ENCODE results near the gene AQP6. TPM values are rescaled to one million over a fixed set of nuclear protein-coding genes. Genes with fewer than 3 reads are reported as not detected.

The AQP6 gene
- total RNA-seq, 1 experiment from 2014 or later: 0.11 TPM

DNA sequence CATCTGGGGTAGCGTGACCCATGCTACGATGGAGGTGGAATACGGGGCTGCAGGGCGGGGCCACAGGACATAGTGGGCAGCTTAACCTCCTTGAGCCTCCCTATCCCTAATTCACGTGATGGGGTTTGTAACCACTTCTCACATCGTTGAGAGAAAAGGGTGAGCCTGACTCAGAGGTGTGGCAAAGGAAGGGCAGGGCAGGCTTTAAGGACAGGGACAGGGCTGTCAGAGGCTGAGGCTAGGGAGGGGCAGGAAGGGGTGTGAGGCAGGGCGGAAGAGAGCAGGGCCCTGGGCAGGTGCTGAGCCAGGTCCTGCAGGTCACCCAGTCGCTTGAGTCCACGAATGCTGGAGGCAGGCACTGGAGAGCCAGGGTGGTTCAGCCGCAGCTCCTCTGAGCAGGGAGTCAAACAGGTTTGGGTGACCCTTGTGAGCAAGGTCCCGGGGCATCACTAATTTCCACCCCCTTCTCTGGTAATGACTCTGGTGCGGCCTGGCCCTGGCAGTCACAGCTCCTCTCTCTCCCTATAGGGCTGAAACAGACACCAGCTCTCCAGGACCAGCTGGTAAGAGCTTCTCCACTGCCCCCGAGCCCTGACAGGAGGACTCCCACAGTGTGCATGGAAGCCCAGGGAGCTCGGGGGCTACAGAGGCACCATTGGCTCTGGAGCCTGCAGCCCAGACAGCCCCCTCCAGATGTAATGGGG lies 29.7 kb upstream of the AQP6 start:
- DNase-seq (ENCODE audit: low read depth): no peak

DNA sequence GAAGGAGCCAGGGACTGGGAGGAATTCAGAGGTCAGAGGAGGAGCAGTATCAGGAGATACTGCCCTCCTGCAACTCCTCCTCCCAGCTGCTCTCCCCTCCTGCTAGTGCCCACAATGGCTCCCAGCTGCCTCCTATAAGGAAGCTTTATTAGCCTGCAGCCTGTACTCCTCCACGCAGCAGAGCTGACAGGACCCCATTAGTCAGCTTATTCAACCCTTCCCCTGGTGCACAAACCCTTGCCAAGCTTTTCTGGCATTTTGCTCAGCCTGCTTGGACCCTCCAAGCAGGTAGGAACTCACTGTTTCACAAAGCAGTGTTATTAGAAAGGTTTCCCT lies 29.2 kb upstream of the AQP6 start:
- no peak for DNase-seq (ENCODE audit: low read depth)

DNA sequence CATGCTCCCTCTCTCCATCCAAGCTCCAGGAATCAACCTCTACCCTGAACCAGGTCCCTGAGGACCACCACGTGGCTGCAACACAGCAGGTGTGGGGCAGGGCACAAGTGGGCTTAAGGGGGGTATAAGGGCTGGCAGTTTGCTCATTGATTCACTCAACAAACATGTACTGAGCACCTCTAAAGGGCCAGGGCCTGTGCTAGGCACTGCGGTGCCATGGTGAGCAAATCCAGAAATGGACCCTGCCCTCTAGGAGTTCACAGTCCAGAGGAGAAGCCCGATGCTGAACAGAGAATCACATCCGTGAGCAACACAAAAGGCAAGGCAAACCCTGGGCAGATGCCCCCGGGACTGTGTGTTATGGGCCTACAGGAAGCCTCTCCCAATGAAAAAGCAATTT lies 28.7 kb upstream of the AQP6 start:
- DNase-seq (ENCODE audit: low read depth): no peak

DNA sequence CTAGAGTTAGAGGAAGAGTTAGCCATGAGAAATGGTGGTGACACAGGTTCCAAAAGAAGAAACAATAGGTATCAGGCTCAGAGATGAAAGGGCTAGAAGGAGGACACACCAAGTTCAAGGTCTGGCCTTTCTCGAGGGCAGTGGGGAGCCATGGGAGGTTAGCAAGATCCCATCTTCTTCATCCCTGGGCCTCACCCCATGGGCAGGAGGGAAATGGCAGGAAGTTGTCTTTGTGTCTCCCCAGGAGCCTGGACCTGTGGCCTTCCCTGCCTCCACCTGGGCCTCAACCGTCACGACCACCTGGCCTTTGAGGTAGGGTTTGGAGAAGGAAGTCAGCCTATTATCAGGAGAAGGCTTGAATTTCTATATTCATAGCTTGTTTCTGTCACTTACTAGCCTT lies 28.0 kb upstream of the AQP6 start:
- DNase-seq (ENCODE audit: low read depth): no peak

DNA sequence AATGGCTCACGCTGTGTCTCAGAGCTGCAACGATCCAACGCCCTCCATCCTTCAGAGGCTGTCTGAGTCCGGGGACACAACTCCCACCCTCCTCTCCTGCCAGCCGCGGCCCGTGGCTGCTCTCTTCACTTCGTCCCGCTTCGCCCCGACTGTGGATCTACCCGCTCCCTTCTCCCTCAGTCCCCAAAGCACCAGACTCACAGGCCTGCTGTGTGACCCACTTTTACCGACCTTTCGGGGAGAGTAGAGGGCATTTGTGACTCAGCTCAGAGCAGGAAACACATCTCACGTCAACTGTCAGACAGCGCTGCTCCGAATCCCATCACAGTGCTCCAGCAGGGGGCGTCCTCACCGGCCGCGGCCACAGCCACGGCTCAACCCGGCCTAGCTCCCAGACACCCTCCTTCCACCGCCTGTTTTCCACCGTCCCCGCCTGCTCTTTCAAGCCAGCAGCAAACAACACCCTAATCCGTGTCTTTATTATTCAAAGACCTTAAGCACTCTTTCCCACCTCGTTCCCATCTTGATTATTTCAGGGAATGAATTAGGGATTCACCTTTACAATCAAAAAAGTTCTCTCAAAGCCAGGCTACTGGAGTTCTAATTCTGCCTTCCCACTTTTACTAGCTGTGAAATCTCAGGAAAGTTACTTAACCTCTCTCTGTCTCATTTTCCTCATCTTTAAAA lies 27.2 kb upstream of the AQP6 start:
- DNase-seq (ENCODE audit: low read depth): peak; percentile 91

DNA sequence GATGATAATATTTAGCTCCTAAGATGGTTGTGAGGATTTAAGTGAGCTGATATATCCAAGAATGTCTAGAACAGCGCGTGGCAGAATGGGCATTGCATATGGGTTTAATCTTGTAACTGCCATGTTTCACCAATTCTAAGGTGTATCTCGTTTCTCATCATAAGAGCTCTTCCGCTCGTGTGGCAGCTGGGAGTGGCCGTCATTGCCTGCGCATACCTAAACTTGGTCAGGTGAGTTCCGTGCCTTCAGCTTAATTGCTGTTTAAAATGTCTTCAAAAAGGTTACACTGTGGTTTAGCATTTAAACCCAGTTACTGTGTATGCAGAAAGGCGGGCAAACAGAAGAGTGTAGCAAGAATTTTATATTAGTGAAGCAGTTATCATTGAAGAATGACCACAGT lies 26.7 kb upstream of the AQP6 start:
- no peak for DNase-seq (ENCODE audit: low read depth)

DNA sequence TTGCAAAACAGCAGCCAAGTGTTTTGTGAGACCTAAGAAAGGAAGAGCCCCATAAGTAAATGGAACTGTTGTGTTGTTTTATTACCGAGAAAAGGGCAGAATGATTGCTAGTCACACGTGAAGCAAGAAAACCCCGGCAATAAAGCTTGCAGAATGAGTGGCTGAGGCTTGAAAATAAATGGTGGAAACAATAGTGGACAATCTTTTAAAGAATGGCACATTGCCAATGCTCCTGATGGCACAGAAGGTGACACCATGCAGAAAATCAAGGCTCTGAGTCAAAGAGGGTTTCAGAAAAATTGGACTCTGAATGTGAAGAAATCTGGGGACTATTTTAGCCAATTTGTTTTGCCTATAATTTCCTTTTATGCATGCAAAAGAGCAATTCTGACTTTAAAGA lies 26.2 kb upstream of the AQP6 start:
- DNase-seq (ENCODE audit: low read depth): no peak

DNA sequence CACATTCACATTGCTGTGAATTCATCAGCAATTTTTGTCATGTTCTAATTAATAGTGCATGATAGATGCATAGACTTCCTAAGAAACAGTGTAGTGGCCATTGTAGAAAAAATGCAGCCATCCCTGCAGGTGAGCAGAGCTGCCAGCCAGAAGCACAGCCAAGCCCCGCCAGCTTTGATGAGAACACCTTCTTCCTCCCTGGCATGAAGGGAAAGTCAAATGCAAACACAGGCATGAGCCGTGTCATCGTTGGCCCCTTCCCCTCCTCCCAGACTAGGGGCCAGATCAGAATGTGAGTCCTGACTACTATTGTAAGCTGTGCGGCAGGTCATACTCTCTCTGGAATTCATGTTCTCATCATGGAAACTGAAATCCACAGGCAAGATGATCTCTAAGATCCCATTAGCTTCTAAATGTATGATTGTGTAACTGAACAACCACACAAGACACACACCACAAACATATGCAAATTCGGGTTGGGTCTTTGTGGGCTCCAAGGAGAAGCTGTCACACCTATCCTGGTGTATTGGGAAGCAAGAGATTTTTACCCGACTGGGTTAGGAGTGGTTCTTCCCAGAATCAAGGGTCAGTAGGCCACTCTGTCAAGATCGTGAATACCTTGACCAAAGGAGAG lies 25.0 kb upstream of the AQP6 start:
- no peak for DNase-seq (ENCODE audit: low read depth)

DNA sequence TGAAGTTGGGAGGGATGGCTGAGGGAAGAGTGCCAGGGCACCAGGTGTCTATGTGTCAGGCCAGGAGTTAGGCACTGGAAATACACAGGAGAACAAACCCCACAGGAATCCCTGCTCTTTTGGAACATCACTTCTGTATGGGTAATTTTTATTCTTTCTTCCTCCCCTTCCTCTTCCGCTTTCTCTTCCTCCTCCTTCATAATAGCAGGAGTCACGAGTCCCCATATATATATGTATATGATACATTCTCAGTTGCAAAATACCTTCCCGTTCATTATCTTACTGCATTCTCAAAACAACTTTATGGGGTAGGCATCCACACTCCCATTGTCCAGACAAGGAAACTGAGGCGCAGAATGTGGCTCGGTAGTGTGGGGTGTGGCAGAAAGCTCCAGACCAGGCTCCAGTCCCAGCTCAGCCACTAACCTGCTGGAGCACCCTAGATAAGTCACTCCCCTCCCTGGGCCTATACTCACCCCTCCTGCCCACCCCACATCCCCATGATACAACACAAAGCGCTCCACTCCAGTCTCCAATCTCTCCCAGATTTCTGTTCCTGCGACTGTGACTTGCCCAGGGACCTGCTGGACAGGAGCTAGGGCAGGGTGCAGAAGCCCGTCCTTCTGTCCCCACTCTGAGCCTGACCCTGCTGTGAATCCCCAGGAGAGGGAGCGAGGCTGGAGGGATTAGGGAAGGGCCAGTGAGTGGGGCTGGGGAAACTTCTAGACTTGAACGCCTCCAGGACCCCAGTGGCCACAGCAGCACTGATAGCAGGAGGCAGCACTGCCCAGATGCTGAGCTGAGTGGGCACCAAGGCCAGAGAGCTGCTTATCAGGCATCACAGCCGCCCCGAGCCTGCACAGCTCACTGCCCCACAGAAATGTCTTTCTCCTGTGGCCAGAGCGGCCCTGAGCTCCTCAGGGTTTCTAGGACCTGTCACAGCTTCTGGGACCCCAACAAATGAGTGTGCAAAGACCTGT lies 23.6 kb upstream of the AQP6 start:
- DNase-seq (ENCODE audit: low read depth): no peak

DNA sequence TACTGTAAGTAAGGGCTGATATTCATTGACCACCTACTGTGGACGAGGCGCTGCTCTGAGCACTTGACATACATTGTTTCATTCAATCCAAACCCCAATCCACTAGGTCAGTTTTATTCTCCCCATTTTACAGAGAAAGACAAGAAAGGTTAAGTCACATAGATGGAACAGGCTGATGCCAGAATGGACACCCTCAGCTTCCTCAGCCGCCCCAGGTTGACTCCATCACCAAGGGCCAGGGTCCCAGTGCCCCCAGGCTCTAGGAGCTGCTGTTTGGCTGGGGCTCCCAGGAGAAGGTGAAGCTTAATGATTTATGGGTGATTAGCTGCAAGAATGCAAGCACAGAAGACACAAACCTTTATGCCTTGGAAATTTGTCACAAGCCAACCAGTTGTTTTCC lies 22.9 kb upstream of the AQP6 start:
- no peak for DNase-seq (ENCODE audit: low read depth)

DNA sequence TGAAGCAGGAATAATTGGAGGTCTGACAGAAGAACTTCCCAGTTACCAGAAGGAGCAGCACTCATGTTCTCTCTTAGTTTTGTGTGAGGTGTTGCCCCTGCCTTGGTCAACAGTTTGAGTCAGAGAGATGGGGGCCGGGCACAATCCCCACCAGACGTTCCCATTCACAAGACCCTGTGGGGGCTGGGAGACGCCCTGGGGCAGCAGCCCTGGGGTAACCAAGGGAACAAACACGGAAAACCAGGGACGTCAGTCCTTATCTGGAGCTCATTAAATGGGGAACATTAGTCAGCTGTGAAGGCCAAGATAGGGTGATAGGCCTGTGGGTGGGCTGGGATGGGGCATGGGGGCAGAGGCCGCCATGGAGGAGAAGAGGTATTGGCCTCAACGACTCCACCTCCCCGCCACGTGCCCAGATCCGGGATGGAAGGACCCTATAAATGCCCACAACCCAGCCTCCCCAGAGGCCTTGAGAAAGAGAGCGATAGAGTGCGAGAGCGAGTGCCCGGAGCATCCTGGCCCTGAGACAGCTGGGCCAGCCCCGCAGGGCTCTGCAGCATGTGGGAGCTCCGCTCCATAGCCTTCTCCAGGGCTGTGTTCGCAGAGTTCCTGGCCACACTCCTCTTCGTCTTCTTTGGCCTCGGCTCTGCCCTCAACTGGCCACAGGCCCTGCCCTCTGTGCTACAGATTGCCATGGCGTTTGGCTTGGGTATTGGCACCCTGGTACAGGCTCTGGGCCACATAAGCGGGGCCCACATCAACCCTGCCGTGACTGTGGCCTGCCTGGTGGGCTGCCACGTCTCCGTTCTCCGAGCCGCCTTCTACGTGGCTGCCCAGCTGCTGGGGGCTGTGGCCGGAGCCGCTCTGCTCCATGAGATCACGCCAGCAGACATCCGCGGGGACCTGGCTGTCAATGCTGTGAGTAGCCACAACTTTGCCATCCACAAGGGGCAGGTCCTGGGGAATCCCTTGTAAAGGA lies 22.2 kb upstream of the AQP6 start, which contains the start of gene AQP2:
TSS of gene AQP2 (plus strand) at position 465 of the 979 bp plus-strand sequence. CDS start at position 559, 94 bp downstream.
- DNase-seq (ENCODE audit: low read depth): no peak

DNA sequence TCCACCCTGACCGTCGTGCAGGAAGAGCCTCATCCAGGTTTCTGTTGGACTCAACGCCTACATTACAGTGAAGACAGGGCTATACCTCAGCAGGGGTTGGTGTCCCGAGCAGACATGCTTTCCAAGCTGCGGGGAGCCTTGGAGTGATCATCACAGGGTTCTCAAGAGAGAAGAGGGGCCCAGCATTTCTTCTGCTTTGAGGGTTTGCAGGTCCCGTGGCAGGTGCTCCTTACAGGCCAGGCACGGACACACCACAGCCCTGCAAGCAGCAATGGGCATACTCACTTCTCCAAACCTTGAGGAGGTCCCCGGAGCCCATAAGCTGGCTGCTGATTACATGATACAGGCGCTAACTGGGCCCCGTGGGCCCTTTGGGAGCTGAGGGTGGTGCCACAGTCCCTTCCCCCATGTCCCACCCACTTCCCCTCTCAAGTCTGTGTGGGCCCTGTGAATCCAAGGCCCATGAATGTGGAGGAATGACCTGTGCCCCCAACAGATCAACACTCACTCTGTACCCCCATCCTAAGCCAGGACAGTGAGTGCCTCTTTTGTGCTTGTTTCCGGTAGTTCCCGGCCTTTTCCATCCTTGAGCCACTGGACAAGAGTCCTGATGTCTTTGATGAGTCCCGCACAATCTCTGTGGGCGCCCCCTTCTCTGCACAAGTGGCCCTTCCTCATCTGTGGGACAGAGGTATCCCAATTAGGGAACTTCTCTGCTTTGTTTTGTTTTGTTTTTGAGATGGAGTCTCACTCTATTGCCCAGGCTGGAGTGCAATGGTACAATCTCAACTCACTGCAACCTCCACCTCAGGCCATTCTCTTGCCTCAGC lies 21.1 kb upstream of the AQP6 start:
- no peak for DNase-seq (ENCODE audit: low read depth)

DNA sequence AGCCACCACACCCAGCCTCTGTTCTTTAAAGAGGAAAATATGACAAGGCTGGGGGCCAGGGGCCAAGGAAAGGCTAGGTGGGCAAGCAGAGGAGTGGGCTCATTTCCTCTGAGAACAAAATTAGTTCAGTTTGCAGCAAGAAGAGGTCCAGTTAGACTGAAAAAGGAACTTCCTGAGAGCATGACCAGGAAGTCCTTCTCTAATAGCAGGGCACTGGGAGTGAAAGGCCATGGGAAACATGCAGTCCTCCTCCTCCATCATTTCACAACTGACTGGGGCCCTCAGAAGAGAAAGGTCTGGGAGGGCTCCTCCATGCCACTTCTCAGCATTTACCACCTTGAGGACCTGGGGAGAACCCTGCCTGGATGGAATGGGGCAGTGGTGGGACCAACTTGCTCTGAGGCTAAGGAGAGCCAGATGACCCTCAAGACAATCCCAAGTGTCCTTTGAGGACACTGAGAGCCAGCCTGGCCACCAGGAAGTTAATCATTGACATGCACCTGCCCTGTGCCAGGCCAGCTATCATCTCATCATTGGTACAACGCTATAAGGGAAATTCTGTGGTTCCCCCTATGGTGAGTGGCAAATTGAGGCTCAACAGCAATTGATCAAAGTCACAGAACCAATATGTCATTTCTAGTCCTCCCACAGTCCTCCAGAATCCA lies 20.2 kb upstream of the AQP6 start:
- DNase-seq (ENCODE audit: low read depth): no peak

DNA sequence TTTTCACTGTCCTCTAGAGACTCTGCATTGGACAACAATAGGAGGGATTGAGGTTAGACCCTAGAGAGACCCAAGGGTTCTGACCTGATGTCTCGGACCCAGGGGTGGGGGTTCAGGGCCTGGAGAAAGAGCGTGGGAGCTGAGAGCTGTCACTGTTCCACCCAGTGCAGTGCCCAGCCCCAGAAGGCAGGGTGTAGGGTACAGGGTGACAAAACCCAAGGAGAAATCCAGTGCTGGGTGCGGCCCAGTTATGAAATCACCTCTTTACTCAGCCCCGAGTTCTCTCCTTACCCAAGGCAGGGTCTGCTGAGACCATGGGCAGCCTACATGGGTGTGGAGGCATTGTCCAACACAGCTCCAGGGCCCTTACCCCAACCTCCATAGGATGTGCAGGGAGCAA lies 19.6 kb upstream of the AQP6 start:
- DNase-seq (ENCODE audit: low read depth): no peak

DNA sequence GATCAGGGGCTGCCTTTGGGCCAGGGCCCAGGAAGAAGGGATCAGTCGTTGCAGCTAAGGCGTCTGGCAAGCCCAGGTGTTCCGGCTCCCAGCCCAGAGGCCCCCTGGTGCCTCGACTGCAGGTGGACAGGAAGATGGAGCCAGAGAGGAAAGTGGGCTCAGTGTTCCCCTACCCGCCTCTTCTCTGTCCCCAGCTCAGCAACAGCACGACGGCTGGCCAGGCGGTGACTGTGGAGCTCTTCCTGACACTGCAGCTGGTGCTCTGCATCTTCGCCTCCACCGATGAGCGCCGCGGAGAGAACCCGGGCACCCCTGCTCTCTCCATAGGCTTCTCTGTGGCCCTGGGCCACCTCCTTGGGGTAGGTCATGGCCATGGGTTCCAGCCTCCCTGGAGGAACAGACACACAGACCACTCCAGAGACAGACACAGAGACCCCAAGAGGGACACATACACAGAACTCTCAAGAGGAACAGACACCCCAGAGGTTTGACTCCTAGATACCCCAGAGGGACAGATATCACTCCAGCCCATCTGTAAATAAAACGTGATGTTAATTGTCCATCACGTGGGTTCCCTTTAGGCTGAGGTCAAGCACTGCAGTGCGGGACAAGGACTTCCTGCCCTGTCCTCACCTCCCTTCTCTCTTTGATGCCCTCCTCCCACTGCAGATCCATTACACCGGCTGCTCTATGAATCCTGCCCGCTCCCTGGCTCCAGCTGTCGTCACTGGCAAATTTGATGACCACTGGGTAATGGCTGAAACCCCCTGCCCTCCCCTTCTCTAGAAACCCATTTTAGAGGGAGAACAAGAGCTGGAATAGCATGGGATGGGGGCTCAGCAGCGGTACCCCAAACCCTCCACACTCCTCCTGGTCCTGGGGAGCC lies 18.5 kb upstream of the AQP6 start:
- DNase-seq (ENCODE audit: low read depth): no peak

DNA sequence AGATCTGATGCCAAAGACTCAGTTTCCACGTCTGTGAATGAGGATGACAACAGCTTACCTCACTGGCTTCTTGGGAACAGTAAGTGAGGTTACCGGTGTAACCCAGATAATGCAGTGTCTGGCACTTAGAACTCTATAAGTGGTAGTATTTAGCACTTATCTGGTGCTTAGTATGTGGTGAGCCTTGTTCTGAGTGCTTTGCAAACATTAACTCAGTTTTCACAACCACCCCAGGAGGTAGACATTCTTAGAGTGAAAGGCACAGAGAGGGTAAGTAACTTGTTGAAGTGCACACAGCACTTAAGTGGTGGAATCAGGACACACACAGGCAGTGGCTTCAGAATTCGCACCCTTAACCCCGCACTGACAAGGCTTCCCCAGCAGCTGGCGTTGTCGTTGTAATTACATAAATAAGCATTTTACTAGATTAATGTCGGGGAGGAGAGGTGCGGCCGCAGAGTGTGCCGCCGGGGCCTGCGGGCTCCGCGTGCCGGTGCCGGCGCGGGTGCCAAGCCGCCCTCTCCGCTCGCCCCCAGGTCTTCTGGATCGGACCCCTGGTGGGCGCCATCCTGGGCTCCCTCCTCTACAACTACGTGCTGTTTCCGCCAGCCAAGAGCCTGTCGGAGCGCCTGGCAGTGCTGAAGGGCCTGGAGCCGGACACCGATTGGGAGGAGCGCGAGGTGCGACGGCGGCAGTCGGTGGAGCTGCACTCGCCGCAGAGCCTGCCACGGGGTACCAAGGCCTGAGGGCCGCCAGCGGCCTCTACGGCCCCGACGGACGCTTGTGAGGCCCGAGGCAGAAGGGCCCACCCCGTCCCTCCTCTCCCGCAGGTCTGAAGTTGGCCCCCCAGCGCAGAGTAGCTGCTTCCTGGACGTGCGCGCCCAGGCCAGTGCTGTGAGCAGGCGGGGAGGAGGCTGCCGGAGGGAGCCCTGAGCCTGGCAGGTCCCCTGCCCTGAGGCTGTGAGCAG lies 17.6 kb upstream of the AQP6 start:
- DNase-seq (ENCODE audit: low read depth): no peak
